Measurements from ENCODE around the gene TTLL13. TPM values are rescaled to one million over a fixed set of nuclear protein-coding genes. Genes with fewer than 3 reads are reported as not detected.

The TTLL13 gene
- total RNA-seq, 1 experiment from 2014 or later: 1.0 TPM

GRCh38 chr15:90223441-90224165 is 25.8 kb upstream of the TTLL13 start:
- POLR2A ChIA-PET: interaction anchor here (2.4 kb wide), 1 partner anchor 10 kb away, joined by 8 read pairs; the partner anchor contains the start of genes CIB1 and GDPGP1
- no peak for TF ChIP-seq POLR2A (IDR thresholded peaks at IDR 0.05; ENCODE audit: borderline replicate concordance, extremely low read depth, insufficient read depth, insufficient read length)
- TF ChIP-seq TCF7L2 (IDR thresholded peaks at IDR 0.05; ENCODE audit: borderline replicate concordance, extremely low read depth, insufficient read depth, insufficient read length): no peak
- Histone ChIP-seq H3K79me2 (ENCODE audit: insufficient read depth, low read length) (peaks cover 9% of the 10 kb centered on the region; the same call in 1 of the 2 replicates), H3K9me3 (ENCODE audit: control insufficient read depth in 1 of 2, insufficient read depth in 1 of 2, low read depth in 1 of 2, low read length in 2 of 2) (no peaks in the 10 kb centered on the region), H3K9ac (ENCODE audit: low read length) (no peak overlapping the region), H3K36me3 (ENCODE audit: control insufficient read depth in 1 of 2, insufficient read depth in 2 of 2, low read length in 2 of 2) (peaks cover 42 to 44% of the 10 kb centered on the region in 2 experiments), H2AFZ (ENCODE audit: low read depth, low read length, poor library complexity, severe bottlenecking) (no peak overlapping the region), H3K4me2 (ENCODE audit: low read length) (no peak overlapping the region), H3K9me2 (ENCODE audit: insufficient read depth) (no peaks in the 10 kb centered on the region), H3K4me1 (ENCODE audit: control insufficient read depth in 1 of 2, insufficient read depth in 2 of 2, low read length in 2 of 2) (peaks cover 0 to 16% of the 10 kb centered on the region in 2 experiments; a peak in 3 of 4 replicates), H3K27me3 (ENCODE audit: insufficient read depth, low read length) (no peaks in the 10 kb centered on the region), H4K20me1 (ENCODE audit: insufficient read depth) (no peaks in the 10 kb centered on the region), H3K4me3 (replicated peaks in 1 of 2; ENCODE audit: low read depth in 1 of 2, low read length in 2 of 2) (no peak overlapping the region), H3K27ac (ENCODE audit: low read depth, low read length) (no peak overlapping the region)
- CTCF ChIA-PET: no interaction called here
- RAD21 ChIA-PET (ENCODE audit: low non-redundant PET in 1 of 2, low total read pairs in 2 of 2, uncharacterized antibody in 2 of 2, unreplicated experiment in 2 of 2): no interaction called here
- DNase-seq (ENCODE audit: low read depth, low spot score): no peak
- no peak for ATAC-seq
- intact Hi-C loops (cut with micrococcal nuclease): no loop called here
- no TSS peak for BruUV-seq (replicated peaks)

GRCh38 chr15:90225047-90225446 is 24.3 kb upstream of the TTLL13 start:
- Histone ChIP-seq H3K9me3 (ENCODE audit: control insufficient read depth in 1 of 2, insufficient read depth in 1 of 2, low read depth in 1 of 2, low read length in 2 of 2) (no peaks in the 10 kb centered on the region), H2AFZ (ENCODE audit: low read depth, low read length, poor library complexity, severe bottlenecking) (no peak overlapping the region), H3K27ac (ENCODE audit: low read depth, low read length) (no peak overlapping the region; the same call in 1 of the 2 replicates), H3K27me3 (ENCODE audit: insufficient read depth, low read length) (no peaks in the 10 kb centered on the region), H3K36me3 (ENCODE audit: control insufficient read depth in 1 of 2, insufficient read depth in 2 of 2, low read length in 2 of 2) (peaks cover 48% of the 10 kb centered on the region in 2 experiments), H3K4me2 (ENCODE audit: low read length) (no peak overlapping the region), H3K9me2 (ENCODE audit: insufficient read depth) (no peaks in the 10 kb centered on the region), H3K9ac (ENCODE audit: low read length) (no peak overlapping the region), H3K4me3 (replicated peaks in 1 of 2; ENCODE audit: low read depth in 1 of 2, low read length in 2 of 2) (no peak overlapping the region), H3K79me2 (ENCODE audit: insufficient read depth, low read length) (0 out of 2 replicates have a peak, but pooled peaks cover 2% of the 10 kb centered on the region), H4K20me1 (ENCODE audit: insufficient read depth) (no peaks in the 10 kb centered on the region), H3K4me1 (ENCODE audit: control insufficient read depth in 1 of 2, insufficient read depth in 2 of 2, low read length in 2 of 2) (peaks cover 0 to 6% of the 10 kb centered on the region in 2 experiments; a peak in 2 of 4 replicates)
- RAD21 ChIA-PET (ENCODE audit: low non-redundant PET in 1 of 2, low total read pairs in 2 of 2, uncharacterized antibody in 2 of 2, unreplicated experiment in 2 of 2): no interaction called here
- no peak for ATAC-seq
- no peak for TF ChIP-seq EGR1 (IDR thresholded peaks at IDR 0.05; ENCODE audit: low read depth)
- TF ChIP-seq POLR2A (IDR thresholded peaks at IDR 0.05; ENCODE audit: borderline replicate concordance, extremely low read depth, insufficient read depth, insufficient read length): no peak
- TF ChIP-seq CBX3 (IDR thresholded peaks at IDR 0.05; ENCODE audit: low read depth): no peak
- no peak for TF ChIP-seq CEBPB (IDR thresholded peaks at IDR 0.05; ENCODE audit: low read depth)
- TF ChIP-seq RAD21 (IDR thresholded peaks at IDR 0.05; ENCODE audit: low read depth): no peak
- no peak for TF ChIP-seq SIN3A (IDR thresholded peaks at IDR 0.05; ENCODE audit: low read depth)
- TF ChIP-seq TCF7L2 (IDR thresholded peaks at IDR 0.05; ENCODE audit: borderline replicate concordance, extremely low read depth, insufficient read depth, insufficient read length): no peak
- TF ChIP-seq ATF3 (IDR thresholded peaks at IDR 0.05): no peak
- TF ChIP-seq YY1 (IDR thresholded peaks at IDR 0.05; ENCODE audit: extremely low read depth, insufficient replicate concordance, low read depth, low read length): no peak
- POLR2A ChIA-PET: no interaction called here
- CTCF ChIA-PET: no interaction called here
- no TSS peak for BruUV-seq (replicated peaks)
- intact Hi-C loops (cut with micrococcal nuclease): no loop called here
- DNase-seq (ENCODE audit: low read depth, low spot score): no peak
